Measurements from ENCODE around the gene PFKFB3. TPM values are rescaled to one million over a fixed set of nuclear protein-coding genes. Genes with fewer than 3 reads are reported as not detected.

Gene PFKFB3
- total and polyA plus RNA-seq, 9 of the 15 experiments (the other 6 are each of a cell fraction or from before 2014, with no cell fraction given) = 0.46 to 21.6 (median 7.8) TPM

DNA sequence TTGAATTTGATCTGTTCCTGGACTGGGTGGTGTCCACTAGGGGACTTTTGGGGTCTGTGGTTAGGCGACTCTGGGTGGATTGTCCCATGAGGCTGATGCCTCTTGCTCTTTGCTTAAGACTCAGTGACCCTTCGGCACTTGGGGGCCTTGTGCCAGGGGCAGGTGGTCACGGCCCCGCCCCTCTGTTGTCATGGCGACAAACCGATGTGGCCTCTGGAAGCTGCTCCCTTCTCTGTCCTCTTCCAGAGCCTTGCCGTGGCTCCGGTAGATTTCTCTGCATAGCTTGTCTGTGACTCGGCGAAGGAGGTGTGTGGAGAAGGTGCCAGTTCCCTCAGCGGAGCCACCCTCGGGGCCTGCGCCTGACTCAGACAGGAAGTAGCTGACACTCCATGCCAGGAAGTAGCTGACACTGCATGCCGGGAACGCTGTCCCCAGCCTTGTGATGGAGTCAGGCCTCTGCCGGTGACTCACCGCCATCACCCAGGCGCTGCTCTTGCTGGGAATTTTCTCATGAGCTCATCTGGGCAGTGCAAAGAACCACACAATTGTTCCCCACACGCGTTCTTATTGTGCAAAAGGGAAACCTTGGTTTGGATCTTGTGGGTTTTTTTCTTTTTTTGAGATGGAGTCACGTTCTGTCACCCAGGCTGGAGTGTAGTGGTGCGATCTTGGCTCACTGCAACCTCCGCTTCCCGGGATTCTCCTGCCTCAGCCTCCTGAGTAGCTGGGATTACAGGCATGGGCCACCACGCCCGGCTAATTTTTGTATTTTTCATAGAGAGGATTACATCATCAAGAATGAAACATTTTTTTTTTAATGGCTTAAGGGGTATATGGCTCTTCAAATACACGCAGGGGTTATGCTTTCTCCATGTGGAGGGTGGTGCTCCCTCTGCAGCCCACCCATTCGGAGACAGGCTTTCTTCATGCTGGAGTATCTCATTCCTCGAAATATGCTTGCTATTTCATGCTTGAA lies 72.6 kb downstream of the PFKFB3 start (continued):
- TF ChIP-seq, protein P1, sequence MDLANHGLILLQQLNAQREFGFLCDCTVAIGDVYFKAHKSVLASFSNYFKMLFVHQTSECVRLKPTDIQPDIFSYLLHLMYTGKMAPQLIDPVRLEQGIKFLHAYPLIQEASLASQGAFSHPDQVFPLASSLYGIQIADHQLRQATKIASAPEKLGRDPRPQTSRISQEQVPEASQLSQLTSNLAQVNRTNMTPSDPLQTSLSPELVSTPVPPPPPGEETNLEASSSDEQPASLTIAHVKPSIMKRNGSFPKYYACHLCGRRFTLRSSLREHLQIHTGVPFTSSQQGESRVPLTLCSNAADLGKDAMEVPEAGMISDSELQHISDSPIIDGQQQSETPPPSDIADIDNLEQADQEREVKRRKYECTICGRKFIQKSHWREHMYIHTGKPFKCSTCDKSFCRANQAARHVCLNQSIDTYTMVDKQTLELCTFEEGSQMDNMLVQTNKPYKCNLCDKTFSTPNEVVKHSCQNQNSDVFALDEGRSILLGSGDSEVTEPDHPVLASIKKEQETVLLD (IDR thresholded peaks at IDR 0.05) = no peak
- TF ChIP-seq SREBF1 (IDR thresholded peaks at IDR 0.05; ENCODE audit: borderline replicate concordance, low read depth, low read length) (no peak), FIP1L1 (IDR thresholded peaks at IDR 0.05; ENCODE audit: low read depth, low read length, poor library complexity, severe bottlenecking) (no peak), PCBP1 (IDR thresholded peaks at IDR 0.05; ENCODE audit: low read depth, low read length, poor library complexity, severe bottlenecking) (no peak), PHB (CRISPR knock-in tag; IDR thresholded peaks at IDR 0.05) (no peak), ATF1 (CRISPR knock-in tag; IDR thresholded peaks at IDR 0.05) (no peak), ATF1 (tag; IDR thresholded peaks at IDR 0.05) (peak; percentile 12; the same call in 1 of the 2 replicates), GABPB1 (CRISPR knock-in tag; IDR thresholded peaks at IDR 0.05) (peak; percentile 87), CREB1 (IDR thresholded peaks at IDR 0.05) (peak; percentile 45; the same call in 1 of the 2 replicates), CREB1 (CRISPR knock-in tag; IDR thresholded peaks at IDR 0.05) (no peak), ZNF24 (IDR thresholded peaks at IDR 0.05) (no peak), ELF1 (tag; IDR thresholded peaks at IDR 0.05) (peak; percentile 65; the same call in 1 of the 2 replicates), ETV1 (tag; conservative IDR thresholded peaks at IDR 0.05; ENCODE audit: low read depth) (peak; percentile 81), POLR2B (IDR thresholded peaks at IDR 0.05; ENCODE audit: low read depth, partially characterized antibody) (no peak)
- TF ChIP-seq, protein P2, sequence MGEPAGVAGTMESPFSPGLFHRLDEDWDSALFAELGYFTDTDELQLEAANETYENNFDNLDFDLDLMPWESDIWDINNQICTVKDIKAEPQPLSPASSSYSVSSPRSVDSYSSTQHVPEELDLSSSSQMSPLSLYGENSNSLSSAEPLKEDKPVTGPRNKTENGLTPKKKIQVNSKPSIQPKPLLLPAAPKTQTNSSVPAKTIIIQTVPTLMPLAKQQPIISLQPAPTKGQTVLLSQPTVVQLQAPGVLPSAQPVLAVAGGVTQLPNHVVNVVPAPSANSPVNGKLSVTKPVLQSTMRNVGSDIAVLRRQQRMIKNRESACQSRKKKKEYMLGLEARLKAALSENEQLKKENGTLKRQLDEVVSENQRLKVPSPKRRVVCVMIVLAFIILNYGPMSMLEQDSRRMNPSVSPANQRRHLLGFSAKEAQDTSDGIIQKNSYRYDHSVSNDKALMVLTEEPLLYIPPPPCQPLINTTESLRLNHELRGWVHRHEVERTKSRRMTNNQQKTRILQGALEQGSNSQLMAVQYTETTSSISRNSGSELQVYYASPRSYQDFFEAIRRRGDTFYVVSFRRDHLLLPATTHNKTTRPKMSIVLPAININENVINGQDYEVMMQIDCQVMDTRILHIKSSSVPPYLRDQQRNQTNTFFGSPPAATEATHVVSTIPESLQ (CRISPR knock-in tag; IDR thresholded peaks at IDR 0.05) = no peak
- TF ChIP-seq, protein P3, sequence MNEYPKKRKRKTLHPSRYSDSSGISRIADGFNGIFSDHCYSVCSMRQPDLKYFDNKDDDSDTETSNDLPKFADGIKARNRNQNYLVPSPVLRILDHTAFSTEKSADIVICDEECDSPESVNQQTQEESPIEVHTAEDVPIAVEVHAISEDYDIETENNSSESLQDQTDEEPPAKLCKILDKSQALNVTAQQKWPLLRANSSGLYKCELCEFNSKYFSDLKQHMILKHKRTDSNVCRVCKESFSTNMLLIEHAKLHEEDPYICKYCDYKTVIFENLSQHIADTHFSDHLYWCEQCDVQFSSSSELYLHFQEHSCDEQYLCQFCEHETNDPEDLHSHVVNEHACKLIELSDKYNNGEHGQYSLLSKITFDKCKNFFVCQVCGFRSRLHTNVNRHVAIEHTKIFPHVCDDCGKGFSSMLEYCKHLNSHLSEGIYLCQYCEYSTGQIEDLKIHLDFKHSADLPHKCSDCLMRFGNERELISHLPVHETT (CRISPR knock-in tag; conservative IDR thresholded peaks at IDR 0.05 in 1 of 2, IDR thresholded peaks at IDR 0.05 in 1 of 2) = 0 out of 4 replicates have a peak, but pooled peaks of 1 of the 2 experiments have one; percentile 37
- TF ChIP-seq, protein P4, sequence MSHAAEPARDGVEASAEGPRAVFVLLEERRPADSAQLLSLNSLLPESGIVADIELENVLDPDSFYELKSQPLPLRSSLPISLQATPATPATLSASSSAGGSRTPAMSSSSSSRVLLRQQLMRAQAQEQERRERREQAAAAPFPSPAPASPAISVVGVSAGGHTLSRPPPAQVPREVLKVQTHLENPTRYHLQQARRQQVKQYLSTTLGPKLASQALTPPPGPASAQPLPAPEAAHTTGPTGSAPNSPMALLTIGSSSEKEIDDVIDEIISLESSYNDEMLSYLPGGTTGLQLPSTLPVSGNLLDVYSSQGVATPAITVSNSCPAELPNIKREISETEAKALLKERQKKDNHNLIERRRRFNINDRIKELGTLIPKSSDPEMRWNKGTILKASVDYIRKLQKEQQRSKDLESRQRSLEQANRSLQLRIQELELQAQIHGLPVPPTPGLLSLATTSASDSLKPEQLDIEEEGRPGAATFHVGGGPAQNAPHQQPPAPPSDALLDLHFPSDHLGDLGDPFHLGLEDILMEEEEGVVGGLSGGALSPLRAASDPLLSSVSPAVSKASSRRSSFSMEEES (CRISPR knock-in tag; IDR thresholded peaks at IDR 0.05) = no peak
- TF ChIP-seq, protein P5, sequence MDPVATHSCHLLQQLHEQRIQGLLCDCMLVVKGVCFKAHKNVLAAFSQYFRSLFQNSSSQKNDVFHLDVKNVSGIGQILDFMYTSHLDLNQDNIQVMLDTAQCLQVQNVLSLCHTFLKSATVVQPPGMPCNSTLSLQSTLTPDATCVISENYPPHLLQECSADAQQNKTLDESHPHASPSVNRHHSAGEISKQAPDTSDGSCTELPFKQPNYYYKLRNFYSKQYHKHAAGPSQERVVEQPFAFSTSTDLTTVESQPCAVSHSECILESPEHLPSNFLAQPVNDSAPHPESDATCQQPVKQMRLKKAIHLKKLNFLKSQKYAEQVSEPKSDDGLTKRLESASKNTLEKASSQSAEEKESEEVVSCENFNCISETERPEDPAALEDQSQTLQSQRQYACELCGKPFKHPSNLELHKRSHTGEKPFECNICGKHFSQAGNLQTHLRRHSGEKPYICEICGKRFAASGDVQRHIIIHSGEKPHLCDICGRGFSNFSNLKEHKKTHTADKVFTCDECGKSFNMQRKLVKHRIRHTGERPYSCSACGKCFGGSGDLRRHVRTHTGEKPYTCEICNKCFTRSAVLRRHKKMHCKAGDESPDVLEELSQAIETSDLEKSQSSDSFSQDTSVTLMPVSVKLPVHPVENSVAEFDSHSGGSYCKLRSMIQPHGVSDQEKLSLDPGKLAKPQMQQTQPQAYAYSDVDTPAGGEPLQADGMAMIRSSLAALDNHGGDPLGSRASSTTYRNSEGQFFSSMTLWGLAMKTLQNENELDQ (CRISPR knock-in tag; IDR thresholded peaks at IDR 0.05; ENCODE audit: borderline replicate concordance) = no peak
